Uterus (tissue), 4 donors: Measurements from ENCODE around the gene HSPB8. TPM values are rescaled to one million over a fixed set of nuclear protein-coding genes. Genes with fewer than 3 reads are reported as not detected.

ENCODE experiments used
- DNase-seq, 2 donors: peaks; one replicate each; pipeline ENCODE4 v3.0.0-alpha.2; 2019 to 2020
- H3K27ac ChIP-seq, 2 donors: fragments of 200-600 bp; sonication (generic); 1 replicate in 1 of 2; 2 replicates in 1 of 2; pipeline ENCODE4 v1.5.1; 2016 to 2018
- H3K27me3 ChIP-seq, 2 donors: fragments of 200-600 bp; sonication (generic); one replicate each; pipeline ENCODE4 v1.5.1; 2018 to 2019; ENCODE audit warnings: control low read depth in 1 of 2
- H3K36me3 ChIP-seq, 2 donors: fragments of 200-600 bp; sonication (generic); one replicate each; pipeline ENCODE4 v1.5.1; 2019; ENCODE audit warnings: control low read depth in 1 of 2
- H3K4me1 ChIP-seq, 2 donors: fragments of 200-600 bp; sonication (generic); one replicate each; pipeline ENCODE4 v1.5.1; 2018 to 2019; ENCODE audit warnings: control low read depth in 1 of 2
- H3K4me3 ChIP-seq, 2 donors: fragments of 200-600 bp; sonication (generic); 1 replicate in 1 of 2; 2 replicates in 1 of 2; pipeline ENCODE4 v1.5.1; 2018 to 2019; ENCODE audit warnings: mild to moderate bottlenecking in 1 of 2
- H3K9me3 ChIP-seq, 2 donors: fragments of 200-600 bp; sonication (generic); one replicate each; pipeline ENCODE4 v1.5.1; 2019; ENCODE audit warnings: control low read depth in 1 of 2
- POLR2A ChIP-seq, 2 donors: fragments of 450-650 bp; IDR thresholded peaks; one replicate each; pipeline ENCODE4 v1.6.1; 2016; ENCODE audit warnings: antibody characterized with exemption in 2 of 2, mild to moderate bottlenecking in 1 of 2, moderate library complexity in 1 of 2
- intact Hi-C: fragments of 100-400 bp; cut with DNase I; formaldehyde crosslinking; loops from one replicate; pipeline ENCODE4 v1.15.1; 2023; ENCODE audit warnings: low total_unique reads
- total RNA-seq, 4 donors: library from RNA; depleted of rRNA in 3 of 4; stranded (reverse); fragments of >200 nt in 3 of 4; gene quantifications; one replicate each; pipeline versions ENCODE4 v1.1.0 to v1.2.4, GENCODE V29; 2014 to 2023
- TF ChIP-seq, protein P1 (sequence below), 4 experiments: fragments of 200-600 bp in 2 of 4; fragments of 450-650 bp in 2 of 4; sonication (generic) in 2 of 4; IDR thresholded peaks; one replicate each; pipeline ENCODE4 v1.5.1; 2016 to 2019; ENCODE audit warnings: antibody characterized with exemption in 4 of 4, mild to moderate bottlenecking in 2 of 4, moderate library complexity in 1 of 4
- donor health status: DM: yes; HTN: yes; CAD: no.

HSPB8 gene
- total RNA-seq, 4 donors from 2014 or later = 10.6 to 49.7 (median 38.3) TPM

DNA sequence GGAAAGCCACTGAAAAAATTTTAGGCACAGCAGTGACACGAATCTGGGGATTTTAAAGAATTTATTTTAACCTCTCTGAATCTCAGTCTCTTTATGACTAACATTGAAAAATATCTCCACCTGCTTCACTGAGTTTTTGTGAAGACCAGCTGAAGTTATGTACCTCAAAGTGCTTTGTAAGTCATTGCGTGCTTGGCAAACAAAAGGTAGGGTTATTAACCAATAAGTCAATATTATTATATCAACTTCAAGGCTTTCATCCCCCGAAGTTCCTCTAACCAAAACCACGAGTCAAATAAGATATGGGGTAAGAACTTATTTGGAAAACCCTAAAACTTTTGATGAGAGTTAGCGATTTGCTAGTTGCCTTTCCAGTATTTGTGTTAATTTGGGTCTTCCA lies 62.3 kb downstream of the HSPB8 start:
- H3K9me3 ChIP-seq = no peaks in the 10 kb centered on the region
- H3K4me3 ChIP-seq = no peak overlapping the region
- no peaks in the 10 kb centered on the region for H3K27me3 ChIP-seq
- H3K36me3 ChIP-seq = no peaks in the 10 kb centered on the region
- intact Hi-C loops = no loop called here
- no peak overlapping the region for H3K27ac ChIP-seq
- no peak for DNase-seq
- H3K4me1 ChIP-seq = peaks cover 0 to 2% of the 10 kb centered on the region in 2 donors
- TF ChIP-seq, protein P1, sequence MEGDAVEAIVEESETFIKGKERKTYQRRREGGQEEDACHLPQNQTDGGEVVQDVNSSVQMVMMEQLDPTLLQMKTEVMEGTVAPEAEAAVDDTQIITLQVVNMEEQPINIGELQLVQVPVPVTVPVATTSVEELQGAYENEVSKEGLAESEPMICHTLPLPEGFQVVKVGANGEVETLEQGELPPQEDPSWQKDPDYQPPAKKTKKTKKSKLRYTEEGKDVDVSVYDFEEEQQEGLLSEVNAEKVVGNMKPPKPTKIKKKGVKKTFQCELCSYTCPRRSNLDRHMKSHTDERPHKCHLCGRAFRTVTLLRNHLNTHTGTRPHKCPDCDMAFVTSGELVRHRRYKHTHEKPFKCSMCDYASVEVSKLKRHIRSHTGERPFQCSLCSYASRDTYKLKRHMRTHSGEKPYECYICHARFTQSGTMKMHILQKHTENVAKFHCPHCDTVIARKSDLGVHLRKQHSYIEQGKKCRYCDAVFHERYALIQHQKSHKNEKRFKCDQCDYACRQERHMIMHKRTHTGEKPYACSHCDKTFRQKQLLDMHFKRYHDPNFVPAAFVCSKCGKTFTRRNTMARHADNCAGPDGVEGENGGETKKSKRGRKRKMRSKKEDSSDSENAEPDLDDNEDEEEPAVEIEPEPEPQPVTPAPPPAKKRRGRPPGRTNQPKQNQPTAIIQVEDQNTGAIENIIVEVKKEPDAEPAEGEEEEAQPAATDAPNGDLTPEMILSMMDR (IDR thresholded peaks at IDR 0.05) = no peak
- TF ChIP-seq POLR2A (IDR thresholded peaks at IDR 0.05) = no peak

DNA sequence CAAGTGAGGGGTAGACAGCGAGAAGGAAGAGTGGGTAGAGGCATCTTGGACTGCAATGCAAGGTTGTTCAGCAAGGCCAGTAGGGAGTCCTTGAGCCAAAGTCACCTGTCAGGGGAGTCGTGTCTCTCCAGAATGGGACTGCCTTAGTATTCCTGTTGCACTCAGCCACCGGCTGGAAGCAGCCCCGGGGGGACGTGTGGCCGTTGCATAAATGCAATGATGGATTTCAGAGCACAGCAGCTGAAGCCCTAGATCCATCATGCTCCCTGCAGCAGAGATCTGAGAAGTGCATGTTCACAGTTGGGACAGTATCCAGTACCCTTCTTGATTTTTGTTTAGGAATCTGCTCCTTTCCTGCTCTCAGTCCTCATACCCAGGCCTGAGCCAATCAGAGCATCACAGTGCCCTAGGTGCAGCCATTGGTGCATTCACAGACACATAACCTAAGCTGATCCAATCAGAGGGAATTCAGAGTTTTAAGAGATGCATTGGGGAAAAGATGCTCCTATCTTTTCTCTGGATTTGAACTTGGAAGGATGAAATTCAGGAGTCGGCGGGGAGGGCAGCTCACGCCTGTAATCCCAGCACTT lies 62.9 kb downstream of the HSPB8 start:
- Histone ChIP-seq H3K4me1 (peaks cover 0 to 4% of the 10 kb centered on the region in 2 donors), H3K36me3 (no peaks in the 10 kb centered on the region), H3K27me3 (no peaks in the 10 kb centered on the region), H3K9me3 (no peaks in the 10 kb centered on the region), H3K27ac (no peak overlapping the region), H3K4me3 (no peak overlapping the region)
- DNase-seq = no peak
- TF ChIP-seq, protein P1 (IDR thresholded peaks at IDR 0.05) = no peak
- TF ChIP-seq POLR2A (IDR thresholded peaks at IDR 0.05) = no peak
- intact Hi-C loops = no loop called here

Other genes starting within 250 kb of the HSPB8 start
- gene SRRM4, start 197.4 kb upstream of the HSPB8 start, total RNA-seq = under 1 TPM in 3 of 4 donors, not detected in 1; under 0.01 to 0.14 (median 0.09) TPM
- 1 to 10 TPM in 1 of 4 donors, not detected in 3; 2.4 TPM for gene CCDC60, start 155.8 kb downstream of the HSPB8 start, total RNA-seq